Activated naive CD4-positive, alpha-beta T cell treated with anti-CD3 and anti-CD28 coated beads, Interleukin-2, amount 50 U/mL, for 16 hours (primary cell): ENCODE measurements around the gene ARL15.

Experiments
- DNase-seq: peaks from one replicate; pipeline ENCODE4 v3.0.0-alpha.2; 2020

ARL15 gene

GRCh38 chr5:54242297-54242696 lies 68.1 kb downstream of the ARL15 start:
- no peak for DNase-seq

- DNase-seq: no peak
Measured at GRCh38 chr5:54234304-54234933, 76.0 kb downstream of the ARL15 start.

GRCh38 chr5:54230936-54231685 lies 79.3 kb downstream of the ARL15 start:
- DNase-seq: no peak

DNA sequence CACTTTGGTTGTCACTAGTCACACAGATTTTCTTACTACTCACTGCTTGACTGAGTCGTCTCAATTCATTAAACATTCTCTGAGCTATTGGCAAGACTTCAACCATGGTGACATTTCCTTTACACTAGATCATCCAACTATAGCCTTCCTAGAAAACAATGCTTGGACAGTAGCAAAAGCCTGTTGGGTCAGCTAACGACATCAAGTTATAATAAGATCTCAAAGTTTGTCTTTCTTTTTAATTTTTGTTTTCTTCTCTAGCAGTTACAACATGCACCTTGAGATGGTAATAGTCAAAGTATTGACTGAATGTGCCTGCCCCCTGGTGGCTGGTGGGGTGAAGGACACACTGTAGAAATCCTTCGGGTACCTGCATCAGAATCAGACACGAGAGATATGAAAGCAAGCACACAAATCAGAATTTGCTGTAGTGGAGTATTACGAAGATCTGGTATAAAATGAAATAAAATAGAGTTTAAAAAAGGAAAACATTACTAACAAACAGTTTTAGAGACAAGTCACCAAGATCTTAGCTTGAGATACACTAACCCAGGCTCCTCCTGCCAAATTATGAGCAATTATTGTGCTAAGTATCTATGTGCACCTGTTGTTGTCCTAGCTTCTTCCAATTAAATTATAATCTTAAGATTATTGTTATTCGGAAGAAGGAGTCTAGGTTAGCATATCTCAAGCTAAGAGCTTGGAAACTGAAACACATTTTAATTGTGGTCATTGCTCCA lies 81.2 kb downstream of the ARL15 start:
- peak; percentile 74 for DNase-seq

- no peak for DNase-seq
Measured at GRCh38 chr5:54227759-54228158, 82.6 kb downstream of the ARL15 start.

GRCh38 chr5:54227109-54227508 lies 83.3 kb downstream of the ARL15 start:
- DNase-seq: no peak

- no peak for DNase-seq
Measured at GRCh38 chr5:54226215-54226614, 84.2 kb downstream of the ARL15 start.

DNA sequence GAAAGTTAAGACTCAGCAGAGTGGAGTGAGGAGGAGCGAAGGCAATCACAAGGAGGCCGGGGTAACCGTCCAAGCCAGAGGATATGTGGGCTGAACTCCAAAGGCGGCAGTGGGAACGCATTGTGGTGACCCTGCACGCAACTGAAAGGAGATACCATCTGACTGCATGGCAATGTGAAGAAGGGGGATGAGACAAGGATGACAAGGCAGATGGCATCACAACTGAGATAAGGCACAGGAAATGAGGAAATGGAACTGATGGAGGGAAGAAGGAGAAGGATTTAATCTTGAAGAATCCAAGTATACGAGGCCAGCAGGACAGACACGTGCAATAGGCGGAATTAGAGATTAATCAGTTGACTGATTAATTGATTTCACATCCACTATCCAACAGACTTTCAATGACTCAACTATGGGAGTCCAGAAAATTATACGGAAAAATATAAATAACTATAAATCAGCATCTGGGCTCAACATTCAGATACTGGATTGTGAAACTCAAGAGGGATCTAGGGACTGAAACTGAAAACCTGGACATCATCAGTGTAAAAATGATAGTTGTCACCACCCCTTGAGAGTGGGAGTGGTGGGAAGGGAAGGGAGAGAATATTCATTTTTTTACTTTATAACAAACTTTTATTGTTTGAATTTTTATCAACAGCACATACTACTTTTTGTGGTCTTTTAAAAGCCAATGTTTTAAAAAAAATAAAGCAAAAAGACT lies 86.1 kb downstream of the ARL15 start:
- no peak for DNase-seq

- DNase-seq: no peak
Measured at GRCh38 chr5:54222336-54222735, 88.0 kb downstream of the ARL15 start.

- DNase-seq: no peak
Measured at GRCh38 chr5:54221135-54221534, 89.2 kb downstream of the ARL15 start.

- DNase-seq: no peak
Measured at GRCh38 chr5:54220230-54221040, 89.9 kb downstream of the ARL15 start.

GRCh38 chr5:54217826-54218503 lies 92.4 kb downstream of the ARL15 start:
- DNase-seq: no peak

DNA sequence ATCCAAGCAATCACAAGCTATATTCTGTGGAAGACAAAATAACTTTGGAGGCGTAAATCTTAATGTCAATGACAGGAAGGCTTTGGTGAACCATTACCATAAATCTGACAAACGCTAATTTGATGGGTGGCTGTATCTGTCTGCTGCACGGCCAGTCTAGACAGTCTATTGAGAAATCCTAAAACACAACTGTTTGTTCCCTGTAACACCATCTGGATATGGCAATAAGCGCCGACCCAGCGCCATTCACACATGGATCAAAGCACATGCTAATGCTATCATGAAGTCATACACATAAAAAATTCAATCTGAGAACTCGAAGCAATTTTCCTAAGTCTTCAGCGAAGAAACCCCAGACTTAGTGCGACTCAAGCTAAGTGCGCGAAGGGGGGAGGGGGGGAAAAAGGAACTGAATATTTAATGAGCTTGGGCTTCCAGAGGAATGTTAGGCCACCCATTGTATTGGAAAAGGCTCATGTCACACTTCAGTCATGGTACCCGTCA lies 95.1 kb downstream of the ARL15 start:
- DNase-seq: no peak

DNA sequence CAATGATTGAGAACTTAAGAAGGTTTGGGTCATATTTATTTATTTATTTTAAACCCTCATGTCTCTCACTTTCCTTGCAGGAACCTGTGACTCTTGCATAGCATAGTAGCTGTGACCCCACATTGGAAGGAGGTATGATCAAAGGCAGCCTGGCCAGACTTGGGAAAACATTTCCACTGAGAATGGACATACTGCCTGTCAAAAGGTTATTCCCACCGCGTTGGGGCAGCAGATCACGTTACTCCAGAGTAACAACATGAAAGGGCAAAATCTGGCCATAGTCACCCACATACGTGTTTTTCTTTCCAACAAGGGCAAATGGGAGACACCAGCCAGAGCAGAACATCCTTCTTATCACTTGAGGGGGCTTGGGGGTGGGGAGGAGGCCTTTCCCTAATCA lies 95.7 kb downstream of the ARL15 start:
- no peak for DNase-seq

DNA sequence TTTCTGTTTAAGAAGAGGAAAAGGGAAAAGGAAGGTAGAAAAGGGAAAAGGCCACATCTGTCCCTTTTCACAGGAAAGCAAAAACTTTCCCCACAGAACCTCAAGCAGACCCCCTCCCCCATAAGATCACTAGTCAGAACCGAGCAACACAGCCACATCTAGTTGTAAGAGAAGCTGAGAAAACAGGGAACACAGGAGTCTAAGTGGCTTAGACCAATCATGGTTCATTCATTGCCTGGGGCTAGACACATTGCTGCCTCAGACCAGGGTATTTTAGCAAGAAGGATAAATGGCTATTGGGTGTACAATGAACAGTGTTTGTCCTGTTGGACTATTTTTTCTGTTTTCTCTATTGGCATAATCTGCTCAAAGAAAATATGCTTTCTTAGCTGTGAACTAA lies 98.0 kb downstream of the ARL15 start:
- DNase-seq: no peak

- no peak for DNase-seq
Measured at GRCh38 chr5:54211912-54212311, 98.5 kb downstream of the ARL15 start.

DNA sequence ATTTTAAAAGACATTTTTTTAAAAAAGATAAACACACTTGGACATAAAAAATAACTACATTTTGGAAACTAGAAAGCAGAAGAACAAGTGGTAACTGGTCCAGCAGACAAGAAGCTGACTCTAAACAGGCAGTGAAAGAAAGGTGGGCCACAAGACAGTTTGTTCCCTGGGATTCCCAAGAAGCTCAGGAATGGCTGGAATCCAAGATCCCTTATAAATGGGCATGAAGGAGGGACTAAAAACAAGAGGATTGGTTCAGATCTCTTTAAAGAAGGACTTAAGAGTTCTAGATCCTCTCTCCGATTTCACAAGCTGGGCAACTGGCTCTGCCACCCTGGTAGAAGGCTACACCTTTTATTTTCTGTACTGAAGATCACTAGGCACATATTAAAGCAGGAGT lies 102.8 kb downstream of the ARL15 start:
- DNase-seq: no peak

DNA sequence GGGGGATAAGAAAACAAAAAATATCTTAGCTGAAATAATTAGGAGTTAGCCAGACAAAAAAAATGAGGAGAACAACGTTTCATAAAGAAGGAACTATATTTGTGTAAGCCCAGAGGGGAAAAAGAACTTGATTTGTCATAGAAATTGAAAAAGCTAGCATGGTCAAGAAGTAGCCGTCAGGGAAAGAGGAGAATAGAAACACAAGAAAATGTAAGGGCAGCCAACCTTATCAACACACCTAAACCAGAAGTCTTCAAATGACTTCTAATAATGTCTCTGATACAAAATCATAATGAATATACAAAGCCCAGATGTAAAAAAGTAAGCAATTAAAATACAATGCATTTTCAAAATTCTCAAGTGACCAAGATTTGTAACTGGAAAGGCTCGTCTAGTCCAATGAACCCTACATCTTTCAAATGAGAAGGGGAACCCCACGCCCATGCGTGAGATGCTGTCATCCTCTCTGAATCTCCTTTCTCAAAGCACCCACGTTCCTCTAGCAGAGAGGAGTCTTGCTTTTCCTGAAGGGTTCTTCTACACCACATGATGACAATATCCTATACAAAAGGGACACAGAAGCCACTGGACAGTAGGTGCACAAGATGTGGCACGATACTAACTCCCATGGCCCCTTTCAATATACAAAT lies 103.7 kb downstream of the ARL15 start:
- no peak for DNase-seq

GRCh38 chr5:54205918-54206317 lies 104.5 kb downstream of the ARL15 start:
- DNase-seq: no peak

DNA sequence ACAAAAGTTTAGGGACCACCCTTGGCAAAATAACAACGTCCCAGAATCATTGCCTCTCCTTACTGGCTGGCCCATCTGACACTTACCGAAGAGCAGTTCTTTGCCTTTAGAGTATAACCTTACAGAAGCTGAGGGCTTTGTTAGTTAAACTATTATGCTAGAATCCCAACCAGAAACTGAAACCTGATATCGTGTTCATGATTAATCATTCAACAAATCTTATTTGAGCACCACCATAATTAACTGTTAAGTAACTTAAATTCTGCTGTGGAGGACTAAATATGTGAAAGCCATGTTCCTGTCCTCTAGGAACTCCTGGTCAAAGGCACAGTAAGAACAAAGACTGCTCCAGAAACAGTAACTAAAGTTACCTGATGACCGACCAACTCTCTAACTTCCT lies 104.9 kb downstream of the ARL15 start:
- DNase-seq: no peak

- no peak for DNase-seq
Measured at GRCh38 chr5:54197018-54197417, 113.4 kb downstream of the ARL15 start.
